ENCODE data around the gene KIAA0513. TPM values are rescaled to one million over a fixed set of nuclear protein-coding genes. Genes with fewer than 3 reads are reported as not detected.

Gene KIAA0513
- total and polyA plus RNA-seq, 2 donors = 3.4 to 5.2 TPM

DNA sequence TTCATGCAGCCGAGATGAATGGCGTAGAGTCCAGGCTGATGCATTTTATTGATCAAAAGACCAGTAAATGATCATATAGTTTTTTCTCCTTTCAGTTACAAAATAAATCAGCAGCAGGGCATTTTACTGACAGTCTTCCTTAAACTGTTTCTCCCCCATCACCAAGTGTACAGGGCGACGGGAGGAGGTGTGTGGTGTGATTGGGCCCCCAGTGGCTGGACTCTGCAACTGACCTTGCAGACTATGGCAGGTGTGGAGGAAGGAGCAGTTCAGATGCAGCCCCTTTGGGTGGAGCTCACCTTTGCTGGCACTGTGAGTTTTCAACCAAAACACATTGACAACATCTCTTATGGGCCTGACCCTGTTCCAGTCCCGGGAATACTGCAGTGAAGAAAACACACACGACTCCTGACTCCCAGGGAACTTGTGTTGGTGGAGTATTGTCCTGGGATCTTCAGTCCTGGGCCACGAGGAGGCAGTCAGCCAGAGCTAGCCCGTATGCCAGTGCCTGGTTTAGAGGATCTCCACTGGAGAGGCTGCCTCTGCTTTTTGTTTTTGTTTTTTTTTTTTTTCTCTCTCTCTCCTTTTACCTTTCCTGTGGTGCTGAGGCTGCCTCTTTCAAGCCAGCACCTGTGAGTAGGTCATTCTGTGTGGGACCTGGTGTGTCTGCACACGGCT is 29.8 kb downstream of the KIAA0513 start:
- H3K27ac ChIP-seq (ENCODE audit: low read depth in 1 of 2, low read length in 1 of 2) = no peak overlapping the region
- DNase-seq (ENCODE audit: low read depth in 6 of 9, low spot score in 9 of 9) = no peak
- H3K9me3 ChIP-seq (ENCODE audit: control insufficient read depth in 2 of 2, insufficient read depth in 1 of 2, low read length in 1 of 2) = no peaks in the 10 kb centered on the region
- no peaks in the 10 kb centered on the region for H3K36me3 ChIP-seq (ENCODE audit: control insufficient read depth in 2 of 2, insufficient read depth in 2 of 2, low read length in 1 of 2)
- peaks cover 7 to 48% of the 10 kb centered on the region in 2 donors for H3K4me1 ChIP-seq (ENCODE audit: control insufficient read depth in 2 of 2, insufficient read depth in 2 of 2, low read length in 2 of 2)
- H3K4me3 ChIP-seq (ENCODE audit: low read length in 2 of 2) = no peak overlapping the region
- WGBS = 96% methylated on average over 9 of the region's 9 CpGs
- H3K27me3 ChIP-seq (ENCODE audit: control insufficient read depth in 2 of 2, insufficient read depth in 1 of 2, low read length in 1 of 2) = no peaks in the 10 kb centered on the region

DNA sequence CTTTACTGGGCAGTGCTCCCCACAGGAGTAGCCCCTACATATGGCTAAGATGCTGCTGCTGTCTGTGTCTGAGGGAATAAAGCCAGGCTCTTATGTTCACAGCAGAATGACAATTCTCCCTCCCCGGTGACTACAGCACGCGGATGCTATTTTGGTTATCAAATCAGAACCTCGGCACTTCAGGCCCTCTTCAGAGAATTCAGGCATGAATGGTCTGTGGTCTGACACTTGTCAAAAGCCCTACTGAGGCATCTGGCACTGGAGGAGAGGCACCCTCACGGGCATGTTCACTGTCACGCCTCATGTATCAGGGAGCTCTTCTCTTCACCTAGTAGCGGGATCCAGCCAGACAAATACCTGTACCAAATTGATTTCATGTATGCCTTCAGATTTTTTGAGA is 30.4 kb downstream of the KIAA0513 start:
- no peak for DNase-seq (ENCODE audit: low read depth in 6 of 9, low spot score in 9 of 9)
- no peaks in the 10 kb centered on the region for H3K27me3 ChIP-seq (ENCODE audit: control insufficient read depth in 2 of 2, insufficient read depth in 1 of 2, low read length in 1 of 2)
- no peak overlapping the region for H3K4me3 ChIP-seq (ENCODE audit: low read length in 2 of 2)
- WGBS = 95% methylated on average over 7 of the region's 7 CpGs
- H3K36me3 ChIP-seq (ENCODE audit: control insufficient read depth in 2 of 2, insufficient read depth in 2 of 2, low read length in 1 of 2) = no peaks in the 10 kb centered on the region
- peaks cover 7 to 49% of the 10 kb centered on the region in 2 donors for H3K4me1 ChIP-seq (ENCODE audit: control insufficient read depth in 2 of 2, insufficient read depth in 2 of 2, low read length in 2 of 2)
- no peaks in the 10 kb centered on the region for H3K9me3 ChIP-seq (ENCODE audit: control insufficient read depth in 2 of 2, insufficient read depth in 1 of 2, low read length in 1 of 2)
- no peak overlapping the region for H3K27ac ChIP-seq (ENCODE audit: low read depth in 1 of 2, low read length in 1 of 2)

DNA sequence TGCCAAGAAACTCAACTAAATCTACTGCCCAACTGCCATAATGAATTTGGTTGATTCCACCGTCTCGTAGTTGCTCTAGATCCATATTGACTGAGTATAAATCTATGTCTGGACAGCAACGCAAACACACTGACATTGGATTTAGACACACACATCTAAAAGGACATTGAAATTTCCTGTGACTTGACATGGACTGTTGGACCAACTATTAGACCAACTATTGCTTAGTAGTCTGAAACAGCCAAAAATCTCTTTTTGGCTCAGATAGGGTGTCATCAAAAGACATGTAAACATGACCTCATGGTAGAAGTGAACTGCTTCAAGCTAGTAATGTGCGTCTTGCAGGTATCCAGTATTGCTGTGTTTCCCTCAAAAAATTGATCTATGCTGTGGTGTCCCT is 31.3 kb downstream of the KIAA0513 start:
- H3K9me3 ChIP-seq (ENCODE audit: control insufficient read depth in 2 of 2, insufficient read depth in 1 of 2, low read length in 1 of 2) = no peaks in the 10 kb centered on the region
- DNase-seq (ENCODE audit: low read depth in 6 of 9, low spot score in 9 of 9) = no peak
- H3K36me3 ChIP-seq (ENCODE audit: control insufficient read depth in 2 of 2, insufficient read depth in 2 of 2, low read length in 1 of 2) = no peaks in the 10 kb centered on the region
- no peak overlapping the region for H3K27ac ChIP-seq (ENCODE audit: low read depth in 1 of 2, low read length in 1 of 2)
- over 99% methylated on average over 4 of the region's 4 CpGs for WGBS
- no peak overlapping the region for H3K4me3 ChIP-seq (ENCODE audit: low read length in 2 of 2)
- H3K4me1 ChIP-seq (ENCODE audit: control insufficient read depth in 2 of 2, insufficient read depth in 2 of 2, low read length in 2 of 2) = peaks cover 7 to 49% of the 10 kb centered on the region in 2 donors
- no peaks in the 10 kb centered on the region for H3K27me3 ChIP-seq (ENCODE audit: control insufficient read depth in 2 of 2, insufficient read depth in 1 of 2, low read length in 1 of 2)

DNA sequence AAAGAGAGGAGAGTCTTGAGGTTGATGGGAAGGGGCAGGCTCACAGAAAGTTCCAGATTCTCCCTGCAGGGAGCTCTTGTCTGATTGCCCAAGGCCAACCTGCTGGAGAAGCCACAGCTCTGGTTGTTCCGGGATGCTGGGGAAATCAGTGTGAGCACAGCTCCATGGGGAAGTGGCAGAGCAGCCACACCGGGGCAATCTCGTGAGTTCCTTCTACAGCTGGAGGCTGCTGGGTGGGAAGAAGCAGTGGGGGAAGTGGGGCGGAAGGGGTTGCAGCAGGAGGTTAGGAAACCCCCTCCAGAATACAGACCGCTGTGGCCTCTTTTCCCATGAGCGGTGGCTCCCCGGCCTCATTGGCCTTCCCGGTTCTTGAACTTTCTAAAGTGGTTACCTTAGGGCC is 34.0 kb downstream of the KIAA0513 start:
- Histone ChIP-seq H3K4me1 (ENCODE audit: control insufficient read depth in 2 of 2, insufficient read depth in 2 of 2, low read length in 2 of 2) (peaks cover 0 to 29% of the 10 kb centered on the region in 2 donors), H3K27ac (ENCODE audit: low read depth in 1 of 2, low read length in 1 of 2) (no peak overlapping the region), H3K4me3 (ENCODE audit: low read length in 2 of 2) (no peak overlapping the region), H3K27me3 (ENCODE audit: control insufficient read depth in 2 of 2, insufficient read depth in 1 of 2, low read length in 1 of 2) (no peaks in the 10 kb centered on the region), H3K36me3 (ENCODE audit: control insufficient read depth in 2 of 2, insufficient read depth in 2 of 2, low read length in 1 of 2) (no peaks in the 10 kb centered on the region), H3K9me3 (ENCODE audit: control insufficient read depth in 2 of 2, insufficient read depth in 1 of 2, low read length in 1 of 2) (no peaks in the 10 kb centered on the region)
- whole genome bisulfite sequencing = 31% methylated on average over 8 of the region's 8 CpGs
- DNase-seq (ENCODE audit: low read depth in 6 of 9, low spot score in 9 of 9) = peak in 1 of 9 donors; percentile 34

DNA sequence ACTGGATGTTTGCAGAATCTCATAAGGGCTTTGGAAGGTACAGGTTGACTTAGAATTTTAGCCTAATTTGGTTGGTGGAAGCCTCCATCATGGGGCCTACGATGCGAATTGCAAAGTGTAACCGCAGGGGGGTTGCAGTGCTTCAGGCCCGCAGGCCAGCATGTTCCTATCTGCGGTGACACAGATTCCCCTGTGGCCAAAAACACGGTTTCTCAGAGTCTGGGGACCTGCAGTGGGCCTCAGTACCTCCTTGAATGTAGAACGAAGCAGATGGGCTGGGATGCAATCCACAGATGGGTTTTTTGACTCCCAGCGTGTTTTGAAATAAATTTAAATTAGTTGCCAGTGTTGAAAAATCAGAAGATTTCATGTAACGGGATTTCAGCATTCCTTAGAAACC is 34.7 kb downstream of the KIAA0513 start:
- H3K27me3 ChIP-seq (ENCODE audit: control insufficient read depth in 2 of 2, insufficient read depth in 1 of 2, low read length in 1 of 2) = no peaks in the 10 kb centered on the region
- H3K27ac ChIP-seq (ENCODE audit: low read depth in 1 of 2, low read length in 1 of 2) = no peak overlapping the region

DNA sequence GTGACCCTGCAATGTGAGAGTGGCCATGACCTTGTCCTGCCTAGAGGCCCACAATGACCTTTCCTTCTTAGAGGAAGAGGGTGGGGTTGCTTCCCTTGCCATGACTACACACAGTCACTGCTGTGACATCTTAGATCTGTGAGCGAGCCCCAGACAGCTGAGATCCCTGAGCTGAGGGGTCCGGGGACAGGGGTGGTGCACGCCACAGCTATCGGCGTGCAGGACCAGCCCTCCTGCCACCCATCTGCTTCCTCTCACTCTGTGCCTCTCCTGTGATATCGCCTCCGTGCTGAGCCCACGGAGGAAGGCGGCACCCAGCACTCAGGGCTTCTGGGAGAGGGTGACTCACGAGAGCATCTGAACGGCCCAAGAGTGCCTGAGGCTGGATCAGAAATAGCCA is 35.2 kb downstream of the KIAA0513 start:
- no peak overlapping the region for H3K4me3 ChIP-seq (ENCODE audit: low read length in 2 of 2)
- DNase-seq (ENCODE audit: low read depth in 6 of 9, low spot score in 9 of 9) = no peak
- H3K27ac ChIP-seq (ENCODE audit: low read depth in 1 of 2, low read length in 1 of 2) = no peak overlapping the region
- H3K27me3 ChIP-seq (ENCODE audit: control insufficient read depth in 2 of 2, insufficient read depth in 1 of 2, low read length in 1 of 2) = no peaks in the 10 kb centered on the region
- 69% methylated on average over 11 of the region's 11 CpGs for WGBS
- H3K4me1 ChIP-seq (ENCODE audit: control insufficient read depth in 2 of 2, insufficient read depth in 2 of 2, low read length in 2 of 2) = peaks cover 0 to 16% of the 10 kb centered on the region in 2 donors
- H3K36me3 ChIP-seq (ENCODE audit: control insufficient read depth in 2 of 2, insufficient read depth in 2 of 2, low read length in 1 of 2) = no peaks in the 10 kb centered on the region
- H3K9me3 ChIP-seq (ENCODE audit: control insufficient read depth in 2 of 2, insufficient read depth in 1 of 2, low read length in 1 of 2) = no peaks in the 10 kb centered on the region

More for the DNA sequence above, 34.7 kb downstream of the KIAA0513 start:
- WGBS = 95% methylated on average over 9 of the region's 9 CpGs
- DNase-seq (ENCODE audit: low read depth in 6 of 9, low spot score in 9 of 9) = no peak
- Histone ChIP-seq H3K4me1 (ENCODE audit: control insufficient read depth in 2 of 2, insufficient read depth in 2 of 2, low read length in 2 of 2) (peaks cover 0 to 22% of the 10 kb centered on the region in 2 donors), H3K4me3 (ENCODE audit: low read length in 2 of 2) (no peak overlapping the region), H3K9me3 (ENCODE audit: control insufficient read depth in 2 of 2, insufficient read depth in 1 of 2, low read length in 1 of 2) (no peaks in the 10 kb centered on the region), H3K36me3 (ENCODE audit: control insufficient read depth in 2 of 2, insufficient read depth in 2 of 2, low read length in 1 of 2) (no peaks in the 10 kb centered on the region)

DNA sequence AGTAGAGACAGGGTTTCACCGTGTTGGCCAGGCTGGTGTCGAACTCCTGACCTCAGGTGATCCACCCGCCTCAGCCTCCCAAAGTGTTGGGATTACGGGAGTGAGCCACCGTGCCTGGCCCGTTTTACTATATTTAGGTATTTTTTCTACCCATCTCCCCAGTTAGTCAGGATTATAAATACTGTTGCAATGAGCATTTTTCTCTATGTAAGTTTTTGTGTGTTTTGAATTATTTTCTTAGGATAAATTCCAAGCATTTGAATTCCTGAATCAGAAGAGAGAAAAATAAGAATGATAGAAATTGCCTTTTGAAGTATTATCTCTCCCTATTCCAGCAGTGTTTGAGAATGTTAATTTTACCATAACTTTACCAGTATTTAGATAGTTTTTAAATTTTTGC is 36.6 kb downstream of the KIAA0513 start:
- no peaks in the 10 kb centered on the region for H3K36me3 ChIP-seq (ENCODE audit: control insufficient read depth in 2 of 2, insufficient read depth in 2 of 2, low read length in 1 of 2)
- H3K9me3 ChIP-seq (ENCODE audit: control insufficient read depth in 2 of 2, insufficient read depth in 1 of 2, low read length in 1 of 2) = no peaks in the 10 kb centered on the region
- DNase-seq (ENCODE audit: low read depth in 6 of 9, low spot score in 9 of 9) = no peak
- no peak overlapping the region for H3K27ac ChIP-seq (ENCODE audit: low read depth in 1 of 2, low read length in 1 of 2)
- H3K4me1 ChIP-seq (ENCODE audit: control insufficient read depth in 2 of 2, insufficient read depth in 2 of 2, low read length in 2 of 2) = peaks cover 0 to 15% of the 10 kb centered on the region in 2 donors
- H3K4me3 ChIP-seq (ENCODE audit: low read length in 2 of 2) = no peak overlapping the region
- 97% methylated on average over 6 of the region's 6 CpGs for WGBS
- no peaks in the 10 kb centered on the region for H3K27me3 ChIP-seq (ENCODE audit: control insufficient read depth in 2 of 2, insufficient read depth in 1 of 2, low read length in 1 of 2)

DNA sequence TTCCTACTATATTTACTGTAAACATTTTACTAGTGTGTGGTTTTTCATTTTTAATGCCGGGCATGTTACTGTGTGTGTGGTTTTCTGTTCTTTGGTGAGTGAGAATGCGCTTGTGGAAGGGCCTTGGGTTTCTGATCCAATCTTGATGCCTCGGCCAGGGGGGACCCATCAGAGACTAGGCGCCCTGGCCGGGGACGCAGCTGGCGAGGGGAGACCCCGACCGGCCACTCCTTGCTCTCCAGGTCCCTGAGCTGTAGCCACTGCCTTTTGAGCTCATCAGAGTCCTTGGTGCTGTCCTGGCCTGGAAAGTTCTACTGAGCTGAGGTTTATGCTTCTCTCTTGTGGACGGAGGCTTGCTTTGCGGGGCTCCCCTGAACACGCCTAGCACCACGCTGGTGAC is 37.5 kb downstream of the KIAA0513 start:
- H3K27me3 ChIP-seq (ENCODE audit: control insufficient read depth in 2 of 2, insufficient read depth in 1 of 2, low read length in 1 of 2) = no peaks in the 10 kb centered on the region
- no peak overlapping the region for H3K27ac ChIP-seq (ENCODE audit: low read depth in 1 of 2, low read length in 1 of 2)
- H3K9me3 ChIP-seq (ENCODE audit: control insufficient read depth in 2 of 2, insufficient read depth in 1 of 2, low read length in 1 of 2) = no peaks in the 10 kb centered on the region
- DNase-seq (ENCODE audit: low read depth in 6 of 9, low spot score in 9 of 9) = no peak
- peaks cover 0 to 15% of the 10 kb centered on the region in 2 donors for H3K4me1 ChIP-seq (ENCODE audit: control insufficient read depth in 2 of 2, insufficient read depth in 2 of 2, low read length in 2 of 2)
- WGBS = 95% methylated on average over 13 of the region's 13 CpGs
- no peaks in the 10 kb centered on the region for H3K36me3 ChIP-seq (ENCODE audit: control insufficient read depth in 2 of 2, insufficient read depth in 2 of 2, low read length in 1 of 2)
- no peak overlapping the region for H3K4me3 ChIP-seq (ENCODE audit: low read length in 2 of 2)

DNA sequence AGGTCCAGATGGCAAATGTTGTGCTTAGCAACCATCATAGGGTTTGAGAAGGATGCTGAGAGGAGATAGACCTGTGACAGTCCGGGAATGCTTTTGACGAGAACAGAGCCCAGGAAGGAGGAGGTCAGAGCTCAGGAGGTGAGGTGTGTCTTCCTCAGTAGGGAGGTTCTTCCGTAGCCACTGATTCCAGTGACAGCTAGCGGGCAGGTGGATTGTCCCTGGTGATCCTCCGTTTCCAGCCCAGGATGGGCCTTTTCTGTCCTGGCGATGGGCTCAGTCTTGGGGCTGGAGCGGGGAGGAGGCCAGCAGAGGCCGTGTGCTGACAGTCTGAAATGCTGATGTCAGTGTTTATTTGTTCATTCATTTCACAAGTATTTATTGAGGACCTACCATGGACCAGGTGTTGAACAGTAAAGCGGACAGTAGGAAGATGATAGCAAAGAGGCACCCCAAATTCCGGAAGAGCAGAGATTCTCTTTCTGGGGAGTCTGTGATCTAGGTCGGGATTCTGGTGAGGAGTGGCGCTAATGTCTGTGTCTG is 38.8 kb downstream of the KIAA0513 start:
- H3K36me3 ChIP-seq (ENCODE audit: control insufficient read depth in 2 of 2, insufficient read depth in 2 of 2, low read length in 1 of 2) = no peaks in the 10 kb centered on the region
- no peaks in the 10 kb centered on the region for H3K9me3 ChIP-seq (ENCODE audit: control insufficient read depth in 2 of 2, insufficient read depth in 1 of 2, low read length in 1 of 2)
- no peak overlapping the region for H3K27ac ChIP-seq (ENCODE audit: low read depth in 1 of 2, low read length in 1 of 2)
- 98% methylated on average over 12 of the region's 12 CpGs for WGBS
- H3K4me1 ChIP-seq (ENCODE audit: control insufficient read depth in 2 of 2, insufficient read depth in 2 of 2, low read length in 2 of 2) = peaks cover 0 to 9% of the 10 kb centered on the region in 2 donors
- DNase-seq (ENCODE audit: low read depth in 6 of 9, low spot score in 9 of 9) = no peak
- no peak overlapping the region for H3K4me3 ChIP-seq (ENCODE audit: low read length in 2 of 2)
- no peaks in the 10 kb centered on the region for H3K27me3 ChIP-seq (ENCODE audit: control insufficient read depth in 2 of 2, insufficient read depth in 1 of 2, low read length in 1 of 2)
